Panc1 (cell line): ENCODE measurements around the gene HK2. TPM values are rescaled to one million over a fixed set of nuclear protein-coding genes. Genes with fewer than 3 reads are reported as not detected.

Source experiments
- ATAC-seq: fragments of 200-7000 bp; cut with Tn5 transposase; 2 replicates; pipeline ENCODE4 v1.9.1; 2020; ENCODE audit warnings: mild to moderate bottlenecking, moderate library complexity
- BruUV-seq: library from RNA; stranded (reverse); fragments of 400-500 nt; replicated peaks from 2 replicates; lab custom pipeline; 2021; lab: Mats Ljungman, UMichigan
- CTCF ChIA-PET: fragments of 300-600 bp; sonication (Branson Sonifier 250); formaldehyde crosslinking; loops from one replicate; lab custom pipeline; 2022; ENCODE audit warnings: antibody characterized with exemption; lab: Charles Lee
- POLR2A ChIA-PET: fragments of 300-600 bp; sonication (Branson Sonifier 250); formaldehyde crosslinking; loops from one replicate; lab custom pipeline; 2022; ENCODE audit warnings: antibody characterized with exemption; lab: Charles Lee
- DNase-seq: peaks from one replicate; pipeline ENCODE4 v3.0.0-alpha.2; 2010; ENCODE audit warnings: low read depth, low spot score
- H3K27ac ChIP-seq: 2 replicates; pipeline ENCODE4 v1.5.1; 2011; ENCODE audit warnings: mild to moderate bottlenecking, low read length, inconsistent platforms
- H3K27me3 ChIP-seq: fragments of 200-500 bp; sonication (Bioruptor generic); 2 replicates; pipeline ENCODE4 v1.6.0; 2014; ENCODE audit warnings: low read length, inconsistent platforms; ENCODE audit not compliant: control insufficient read depth, insufficient read depth
- H3K36me3 ChIP-seq: fragments of 200-500 bp; sonication (Bioruptor generic); 2 replicates; pipeline ENCODE4 v1.5.1; 2014; ENCODE audit warnings: inconsistent platforms, mild to moderate bottlenecking, low read length, moderate library complexity; ENCODE audit not compliant: control insufficient read depth, insufficient read depth
- H3K4me1 ChIP-seq: 2 replicates; pipeline ENCODE4 v1.5.1; 2011; ENCODE audit warnings: inconsistent platforms, mild to moderate bottlenecking, low read length, moderate library complexity; ENCODE audit not compliant: control insufficient read depth, insufficient read depth
- H3K4me3 ChIP-seq, 2 experiments: 2 replicates each; pipeline ENCODE4 v1.5.1; 2011 to 2012; ENCODE audit warnings: low read depth in 2 of 2, low read length in 2 of 2, mild to moderate bottlenecking in 2 of 2, inconsistent platforms in 1 of 2, moderate library complexity in 1 of 2
- H3K9me3 ChIP-seq: fragments of 200-500 bp; sonication (Bioruptor generic); 2 replicates; pipeline ENCODE4 v1.5.1; 2014; ENCODE audit warnings: low read depth, mild to moderate bottlenecking, inconsistent platforms, low read length, moderate library complexity; ENCODE audit not compliant: control insufficient read depth, insufficient read depth
- POLR2AphosphoS5 ChIP-seq: IDR thresholded peaks from 2 replicates; pipeline ENCODE4 v1.6.1; 2012; ENCODE audit warnings: mild to moderate bottlenecking, low read depth, low read length, moderate library complexity
- SIN3A ChIP-seq: IDR thresholded peaks from 2 replicates; pipeline ENCODE4 v1.6.1; 2012; ENCODE audit warnings: low read depth, mild to moderate bottlenecking, low read length, moderate library complexity, borderline replicate concordance; ENCODE audit not compliant: insufficient read depth
- TCF7L2 ChIP-seq: IDR thresholded peaks from 2 replicates; pipeline ENCODE4 v1.6.1; 2011; ENCODE audit warnings: mild to moderate bottlenecking, low read depth, low read length, inconsistent platforms
- in situ Hi-C: cut with HindIII; loops from 2 replicates; pipeline ENCODE4 v1.10.0; 2016; ENCODE audit warnings: low sequenced_read_pairs, low pct_unique_long_range_greater_than_20kb
- intact Hi-C: fragments of 100-400 bp; cut with micrococcal nuclease; formaldehyde crosslinking; loops from one replicate; pipeline ENCODE4 v1.10.0; 2022; ENCODE audit not compliant: unreplicated experiment
- total RNA-seq: library from RNA; stranded (reverse); gene quantifications from one replicate; pipeline ENCODE4 v1.2.1, GENCODE V29; 2021; ENCODE audit not compliant: unreplicated experiment
- TF ChIP-seq, protein P1 (sequence below): fragments of 450-650 bp; IDR thresholded peaks from 2 replicates; pipeline ENCODE4 v1.5.1; 2017; ENCODE audit warnings: mild to moderate bottlenecking
- TF ChIP-seq, protein P2 (sequence below), 2 experiments: IDR thresholded peaks; 2 replicates each; pipeline ENCODE4 v1.6.1; 2011 to 2012; ENCODE audit warnings: low read depth in 2 of 2, control low read depth in 1 of 2, low read length in 1 of 2, mild to moderate bottlenecking in 1 of 2, moderate library complexity in 1 of 2; ENCODE audit not compliant: insufficient read depth in 1 of 2

The HK2 gene
- total RNA-seq, 1 experiment from 2014 or later, result 1.7 TPM

DNA sequence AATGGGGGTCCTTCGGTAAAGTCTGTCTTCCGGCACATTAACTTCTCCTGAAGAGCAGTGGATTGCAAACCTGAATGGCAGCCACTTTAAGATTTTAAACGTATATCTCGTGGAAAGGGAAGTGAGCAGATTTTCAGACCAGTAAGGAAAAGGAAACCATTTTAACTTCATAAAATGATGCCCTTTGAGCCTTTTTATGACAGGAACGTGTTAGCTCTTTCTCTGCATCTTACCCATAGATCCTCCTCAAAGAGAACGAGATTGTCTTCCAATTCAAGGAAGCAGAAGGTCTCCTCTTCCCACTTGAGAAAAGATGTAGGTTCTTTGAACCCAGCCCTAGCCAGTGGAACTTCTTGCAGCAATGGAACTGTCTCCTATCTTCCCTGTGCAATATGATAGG, 35.6 kb downstream of the HK2 start:
- Histone ChIP-seq H3K4me1 (peaks cover 8% of the 10 kb centered on the region; the same call in 1 of the 2 replicates), H3K36me3 (no peaks in the 10 kb centered on the region), H3K4me3 (no peak overlapping the region), H3K27me3 (no peaks in the 10 kb centered on the region), H3K9me3 (no peaks in the 10 kb centered on the region), H3K27ac (no peak overlapping the region)
- ATAC-seq (no peak), DNase-seq (no peak)
- POLR2A ChIA-PET, result interaction anchor here (0.6 kb wide), 2 partner anchors 58 to 995 kb away, joined by 3 read pairs; no protein-coding TSS in a partner anchor
- intact Hi-C loops (no loop called here), in situ Hi-C loops (no loop called here)
- TF ChIP-seq, protein P1, sequence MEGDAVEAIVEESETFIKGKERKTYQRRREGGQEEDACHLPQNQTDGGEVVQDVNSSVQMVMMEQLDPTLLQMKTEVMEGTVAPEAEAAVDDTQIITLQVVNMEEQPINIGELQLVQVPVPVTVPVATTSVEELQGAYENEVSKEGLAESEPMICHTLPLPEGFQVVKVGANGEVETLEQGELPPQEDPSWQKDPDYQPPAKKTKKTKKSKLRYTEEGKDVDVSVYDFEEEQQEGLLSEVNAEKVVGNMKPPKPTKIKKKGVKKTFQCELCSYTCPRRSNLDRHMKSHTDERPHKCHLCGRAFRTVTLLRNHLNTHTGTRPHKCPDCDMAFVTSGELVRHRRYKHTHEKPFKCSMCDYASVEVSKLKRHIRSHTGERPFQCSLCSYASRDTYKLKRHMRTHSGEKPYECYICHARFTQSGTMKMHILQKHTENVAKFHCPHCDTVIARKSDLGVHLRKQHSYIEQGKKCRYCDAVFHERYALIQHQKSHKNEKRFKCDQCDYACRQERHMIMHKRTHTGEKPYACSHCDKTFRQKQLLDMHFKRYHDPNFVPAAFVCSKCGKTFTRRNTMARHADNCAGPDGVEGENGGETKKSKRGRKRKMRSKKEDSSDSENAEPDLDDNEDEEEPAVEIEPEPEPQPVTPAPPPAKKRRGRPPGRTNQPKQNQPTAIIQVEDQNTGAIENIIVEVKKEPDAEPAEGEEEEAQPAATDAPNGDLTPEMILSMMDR, result no peak
- TF ChIP-seq TCF7L2 (no peak), POLR2AphosphoS5 (no peak), SIN3A (no peak)
- TF ChIP-seq, protein P2, sequence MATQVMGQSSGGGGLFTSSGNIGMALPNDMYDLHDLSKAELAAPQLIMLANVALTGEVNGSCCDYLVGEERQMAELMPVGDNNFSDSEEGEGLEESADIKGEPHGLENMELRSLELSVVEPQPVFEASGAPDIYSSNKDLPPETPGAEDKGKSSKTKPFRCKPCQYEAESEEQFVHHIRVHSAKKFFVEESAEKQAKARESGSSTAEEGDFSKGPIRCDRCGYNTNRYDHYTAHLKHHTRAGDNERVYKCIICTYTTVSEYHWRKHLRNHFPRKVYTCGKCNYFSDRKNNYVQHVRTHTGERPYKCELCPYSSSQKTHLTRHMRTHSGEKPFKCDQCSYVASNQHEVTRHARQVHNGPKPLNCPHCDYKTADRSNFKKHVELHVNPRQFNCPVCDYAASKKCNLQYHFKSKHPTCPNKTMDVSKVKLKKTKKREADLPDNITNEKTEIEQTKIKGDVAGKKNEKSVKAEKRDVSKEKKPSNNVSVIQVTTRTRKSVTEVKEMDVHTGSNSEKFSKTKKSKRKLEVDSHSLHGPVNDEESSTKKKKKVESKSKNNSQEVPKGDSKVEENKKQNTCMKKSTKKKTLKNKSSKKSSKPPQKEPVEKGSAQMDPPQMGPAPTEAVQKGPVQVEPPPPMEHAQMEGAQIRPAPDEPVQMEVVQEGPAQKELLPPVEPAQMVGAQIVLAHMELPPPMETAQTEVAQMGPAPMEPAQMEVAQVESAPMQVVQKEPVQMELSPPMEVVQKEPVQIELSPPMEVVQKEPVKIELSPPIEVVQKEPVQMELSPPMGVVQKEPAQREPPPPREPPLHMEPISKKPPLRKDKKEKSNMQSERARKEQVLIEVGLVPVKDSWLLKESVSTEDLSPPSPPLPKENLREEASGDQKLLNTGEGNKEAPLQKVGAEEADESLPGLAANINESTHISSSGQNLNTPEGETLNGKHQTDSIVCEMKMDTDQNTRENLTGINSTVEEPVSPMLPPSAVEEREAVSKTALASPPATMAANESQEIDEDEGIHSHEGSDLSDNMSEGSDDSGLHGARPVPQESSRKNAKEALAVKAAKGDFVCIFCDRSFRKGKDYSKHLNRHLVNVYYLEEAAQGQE (IDR thresholded peaks at IDR 0.05; ENCODE audit: insufficient read depth in 1 of 2, low read depth in 2 of 2, low read length in 1 of 2), result no peak
- BruUV-seq, result no TSS peak
- CTCF ChIA-PET, result no interaction called here

DNA sequence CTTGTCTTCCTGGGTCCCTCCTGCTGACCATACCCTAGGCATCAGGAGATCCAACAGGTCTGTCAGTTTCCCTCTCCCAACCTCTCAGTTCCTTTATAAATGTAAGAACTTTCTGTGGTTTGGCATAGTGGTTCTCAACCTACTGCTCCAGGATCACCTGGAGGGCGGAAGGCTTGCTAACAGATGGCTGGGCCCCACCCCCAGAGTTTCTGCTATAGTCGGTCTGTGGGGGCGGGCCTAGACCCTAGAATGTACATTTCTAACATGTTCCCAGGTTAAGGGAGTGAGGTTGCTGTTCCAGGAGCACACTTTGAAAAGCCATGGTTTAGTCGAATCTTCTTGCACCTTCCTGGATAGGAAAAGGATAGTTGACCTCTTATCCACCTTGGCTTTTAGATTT, 37.0 kb downstream of the HK2 start:
- Histone ChIP-seq H3K4me1 (peaks cover 3% of the 10 kb centered on the region; the same call in 1 of the 2 replicates), H3K27me3 (no peaks in the 10 kb centered on the region), H3K27ac (no peak overlapping the region), H3K9me3 (no peaks in the 10 kb centered on the region), H3K4me3 (no peak overlapping the region), H3K36me3 (no peaks in the 10 kb centered on the region)
- CTCF ChIA-PET, result no interaction called here
- no TSS peak for BruUV-seq
- POLR2A ChIA-PET, result no interaction called here
- in situ Hi-C loops, result no loop called here
- no peak for ATAC-seq
- no peak for DNase-seq
- TF ChIP-seq, protein P2 (IDR thresholded peaks at IDR 0.05; ENCODE audit: insufficient read depth in 1 of 2, low read depth in 2 of 2, low read length in 1 of 2), result no peak
- TF ChIP-seq, protein P1, result no peak
- TF ChIP-seq SIN3A (no peak), POLR2AphosphoS5 (no peak), TCF7L2 (no peak)
- intact Hi-C loops, result no loop called here
